ENCODE results near the gene OR5P2.

- TF ChIP-seq EZH2 (IDR thresholded peaks at IDR 0.05; ENCODE audit: low read depth, unreplicated experiment) (no peak), CTCF (conservative IDR thresholded peaks at IDR 0.05; ENCODE audit: low read depth in 2 of 2) (no peak), EZH2phosphoT487 (IDR thresholded peaks at IDR 0.05; ENCODE audit: unreplicated experiment) (no peak), POLR2AphosphoS5 (IDR thresholded peaks at IDR 0.05; ENCODE audit: low read depth) (no peak), JUNB (IDR thresholded peaks at IDR 0.05; ENCODE audit: unreplicated experiment) (no peak), REST (IDR thresholded peaks at IDR 0.05; ENCODE audit: unreplicated experiment) (no peak), NANOG (IDR thresholded peaks at IDR 0.05; ENCODE audit: borderline replicate concordance) (no peak), ETS1 (IDR thresholded peaks at IDR 0.05) (no peak), CREB1 (CRISPR knock-in tag; IDR thresholded peaks at IDR 0.05; ENCODE audit: low read depth) (no peak)
Measured at GRCh38 chr11:7846003-7846402, 49.3 kb upstream of the OR5P2 start.

All from GM23338 (cell line).